ENCODE results near the gene MKNK2. TPM values are rescaled to one million over a fixed set of nuclear protein-coding genes. Genes with fewer than 3 reads are reported as not detected.

Gene MKNK2
- polyA plus RNA-seq, 4 donors: 47.6 to 101 (median 88.9) TPM

- WGBS, 3 donors: 91 to 94% (median 94%) methylated on average over 7 of the region's 7 CpGs
- FAIRE-seq: no peak
- H3K36me3 ChIP-seq (ENCODE audit: control insufficient read depth in 3 of 3, insufficient read depth in 2 of 3, low read depth in 1 of 3, low read length in 3 of 3): peaks cover 17 to 93% (median 27%) of the 10 kb centered on the region in 3 donors
Measured at GRCh38 chr19:2077398-2077797, 26.4 kb upstream of the MKNK2 start.

GRCh38 chr19:2076526-2076944 lies 25.5 kb upstream of the MKNK2 start:
- Histone ChIP-seq H3K4me3 (ENCODE audit: low read depth in 1 of 3, low read length in 3 of 3) (no peak overlapping the region), H3K4me1 (ENCODE audit: control insufficient read depth in 3 of 3, insufficient read depth in 2 of 3, low read depth in 1 of 3, low read length in 2 of 3) (no peaks in the 10 kb centered on the region), H3K27ac (ENCODE audit: low read depth in 1 of 3, low read length in 2 of 3) (no peak overlapping the region), H3K36me3 (ENCODE audit: control insufficient read depth in 3 of 3, insufficient read depth in 2 of 3, low read depth in 1 of 3, low read length in 3 of 3) (peaks cover 17 to 92% (median 28%) of the 10 kb centered on the region in 3 donors), H3K27me3 (ENCODE audit: control insufficient read depth in 3 of 3, insufficient read depth in 3 of 3, low read length in 3 of 3) (no peaks in the 10 kb centered on the region), H3K9me3 (ENCODE audit: control insufficient read depth in 2 of 2, insufficient read depth in 1 of 2, low read depth in 1 of 2, low read length in 1 of 2) (no peaks in the 10 kb centered on the region)
- 97 to 98% (median 97%) methylated on average over 32 of the region's 32 CpGs for WGBS, 3 donors
- no peak for FAIRE-seq
- no peak for DNase-seq

More at GRCh38 chr19:2077398-2077797, 26.4 kb upstream of the MKNK2 start:
- Histone ChIP-seq H3K27me3 (ENCODE audit: control insufficient read depth in 3 of 3, insufficient read depth in 3 of 3, low read length in 3 of 3) (no peaks in the 10 kb centered on the region), H3K27ac (ENCODE audit: low read depth in 1 of 3, low read length in 2 of 3) (no peak overlapping the region), H3K9me3 (ENCODE audit: control insufficient read depth in 2 of 2, insufficient read depth in 1 of 2, low read depth in 1 of 2, low read length in 1 of 2) (no peaks in the 10 kb centered on the region), H3K4me3 (ENCODE audit: low read depth in 1 of 3, low read length in 3 of 3) (no peak overlapping the region), H3K4me1 (ENCODE audit: control insufficient read depth in 3 of 3, insufficient read depth in 2 of 3, low read depth in 1 of 3, low read length in 2 of 3) (no peaks in the 10 kb centered on the region)
- DNase-seq: no peak

GRCh38 chr19:2072757-2073551 lies 21.9 kb upstream of the MKNK2 start:
- no peaks in the 10 kb centered on the region for H3K9me3 ChIP-seq (ENCODE audit: control insufficient read depth in 2 of 2, insufficient read depth in 1 of 2, low read depth in 1 of 2, low read length in 1 of 2)
- FAIRE-seq: no peak
- no peak for DNase-seq
- peaks cover 14 to 78% (median 26%) of the 10 kb centered on the region in 3 donors for H3K36me3 ChIP-seq (ENCODE audit: control insufficient read depth in 3 of 3, insufficient read depth in 2 of 3, low read depth in 1 of 3, low read length in 3 of 3)
- no peak overlapping the region for H3K4me3 ChIP-seq (ENCODE audit: low read depth in 1 of 3, low read length in 3 of 3)
- H3K4me1 ChIP-seq (ENCODE audit: control insufficient read depth in 3 of 3, insufficient read depth in 2 of 3, low read depth in 1 of 3, low read length in 2 of 3): peaks cover 0 to 4% (median 0%) of the 10 kb centered on the region in 3 donors
- no peaks in the 10 kb centered on the region for H3K27me3 ChIP-seq (ENCODE audit: control insufficient read depth in 3 of 3, insufficient read depth in 3 of 3, low read length in 3 of 3)
- no peak overlapping the region for H3K27ac ChIP-seq (ENCODE audit: low read depth in 1 of 3, low read length in 2 of 3)
- 91 to 92% (median 91%) methylated on average over 30 to 32 of the region's 32 CpGs for WGBS, 3 donors

GRCh38 chr19:2070986-2071673 lies 20.1 kb upstream of the MKNK2 start:
- Histone ChIP-seq H3K36me3 (ENCODE audit: control insufficient read depth in 3 of 3, insufficient read depth in 2 of 3, low read depth in 1 of 3, low read length in 3 of 3) (peaks cover 4 to 60% (median 18%) of the 10 kb centered on the region in 3 donors), H3K4me3 (ENCODE audit: low read depth in 1 of 3, low read length in 3 of 3) (no peak overlapping the region), H3K4me1 (ENCODE audit: control insufficient read depth in 3 of 3, insufficient read depth in 2 of 3, low read depth in 1 of 3, low read length in 2 of 3) (peaks cover 0 to 17% (median 0%) of the 10 kb centered on the region in 3 donors), H3K27ac (ENCODE audit: low read depth in 1 of 3, low read length in 2 of 3) (no peak overlapping the region), H3K9me3 (ENCODE audit: control insufficient read depth in 2 of 2, insufficient read depth in 1 of 2, low read depth in 1 of 2, low read length in 1 of 2) (no peaks in the 10 kb centered on the region), H3K27me3 (ENCODE audit: control insufficient read depth in 3 of 3, insufficient read depth in 3 of 3, low read length in 3 of 3) (no peaks in the 10 kb centered on the region)
- no peak for DNase-seq
- WGBS, 3 donors: 88 to 89% (median 89%) methylated on average over 19 of the region's 19 CpGs
- no peak for FAIRE-seq

- Histone ChIP-seq H3K4me3 (ENCODE audit: low read depth in 1 of 3, low read length in 3 of 3) (no peak overlapping the region), H3K9me3 (ENCODE audit: control insufficient read depth in 2 of 2, insufficient read depth in 1 of 2, low read depth in 1 of 2, low read length in 1 of 2) (no peaks in the 10 kb centered on the region), H3K36me3 (ENCODE audit: control insufficient read depth in 3 of 3, insufficient read depth in 2 of 3, low read depth in 1 of 3, low read length in 3 of 3) (peaks cover 4 to 53% (median 15%) of the 10 kb centered on the region in 3 donors), H3K27ac (ENCODE audit: low read depth in 1 of 3, low read length in 2 of 3) (no peak overlapping the region), H3K27me3 (ENCODE audit: control insufficient read depth in 3 of 3, insufficient read depth in 3 of 3, low read length in 3 of 3) (no peaks in the 10 kb centered on the region), H3K4me1 (ENCODE audit: control insufficient read depth in 3 of 3, insufficient read depth in 2 of 3, low read depth in 1 of 3, low read length in 2 of 3) (peaks cover 0 to 23% (median 0%) of the 10 kb centered on the region in 3 donors)
- WGBS, 3 donors: 37 to 81% (median 65%) methylated on average over 9 to 10 of the region's 10 CpGs
- DNase-seq: peak in 1 of 2 donors; percentile 68
- no peak for FAIRE-seq
Measured at GRCh38 chr19:2070436-2070827, 19.4 kb upstream of the MKNK2 start.

GRCh38 chr19:2064788-2065524 lies 13.9 kb upstream of the MKNK2 start:
- H3K4me3 ChIP-seq (ENCODE audit: low read depth in 1 of 3, low read length in 3 of 3): no peak overlapping the region
- H3K4me1 ChIP-seq (ENCODE audit: control insufficient read depth in 3 of 3, insufficient read depth in 2 of 3, low read depth in 1 of 3, low read length in 2 of 3): peaks cover 0 to 50% (median 6%) of the 10 kb centered on the region in 3 donors
- no peaks in the 10 kb centered on the region for H3K9me3 ChIP-seq (ENCODE audit: control insufficient read depth in 2 of 2, insufficient read depth in 1 of 2, low read depth in 1 of 2, low read length in 1 of 2)
- 68 to 79% (median 70%) methylated on average over 35 to 38 of the region's 38 CpGs for WGBS, 3 donors
- FAIRE-seq: no peak
- H3K27ac ChIP-seq (ENCODE audit: low read depth in 1 of 3, low read length in 2 of 3): peak overlapping the region in 2 of 3 donors; percentile 33 to 37
- no peak for DNase-seq
- H3K27me3 ChIP-seq (ENCODE audit: control insufficient read depth in 3 of 3, insufficient read depth in 3 of 3, low read length in 3 of 3): no peaks in the 10 kb centered on the region
- H3K36me3 ChIP-seq (ENCODE audit: control insufficient read depth in 3 of 3, insufficient read depth in 2 of 3, low read depth in 1 of 3, low read length in 3 of 3): peaks cover 0 to 4% (median 0%) of the 10 kb centered on the region in 3 donors

GRCh38 chr19:2064395-2064787 lies 13.3 kb upstream of the MKNK2 start:
- Histone ChIP-seq H3K27me3 (ENCODE audit: control insufficient read depth in 3 of 3, insufficient read depth in 3 of 3, low read length in 3 of 3) (no peaks in the 10 kb centered on the region), H3K4me3 (ENCODE audit: low read depth in 1 of 3, low read length in 3 of 3) (no peak overlapping the region), H3K4me1 (ENCODE audit: control insufficient read depth in 3 of 3, insufficient read depth in 2 of 3, low read depth in 1 of 3, low read length in 2 of 3) (peaks cover 0 to 53% (median 7%) of the 10 kb centered on the region in 3 donors), H3K27ac (ENCODE audit: low read depth in 1 of 3, low read length in 2 of 3) (peak overlapping the region in 2 of 3 donors; percentile 33 to 37), H3K36me3 (ENCODE audit: control insufficient read depth in 3 of 3, insufficient read depth in 2 of 3, low read depth in 1 of 3, low read length in 3 of 3) (peaks cover 0 to 4% (median 0%) of the 10 kb centered on the region in 3 donors), H3K9me3 (ENCODE audit: control insufficient read depth in 2 of 2, insufficient read depth in 1 of 2, low read depth in 1 of 2, low read length in 1 of 2) (no peaks in the 10 kb centered on the region)
- no peak for FAIRE-seq
- no peak for DNase-seq
- WGBS, 3 donors: 75 to 83% (median 81%) methylated on average over 13 of the region's 13 CpGs

GRCh38 chr19:2063824-2064223 lies 12.8 kb upstream of the MKNK2 start:
- FAIRE-seq (no peak), DNase-seq (no peak)
- peaks cover 0 to 59% (median 7%) of the 10 kb centered on the region in 3 donors for H3K4me1 ChIP-seq (ENCODE audit: control insufficient read depth in 3 of 3, insufficient read depth in 2 of 3, low read depth in 1 of 3, low read length in 2 of 3)
- H3K36me3 ChIP-seq (ENCODE audit: control insufficient read depth in 3 of 3, insufficient read depth in 2 of 3, low read depth in 1 of 3, low read length in 3 of 3): peaks cover 0 to 5% (median 0%) of the 10 kb centered on the region in 3 donors
- no peaks in the 10 kb centered on the region for H3K9me3 ChIP-seq (ENCODE audit: control insufficient read depth in 2 of 2, insufficient read depth in 1 of 2, low read depth in 1 of 2, low read length in 1 of 2)
- H3K27ac ChIP-seq (ENCODE audit: low read depth in 1 of 3, low read length in 2 of 3): no peak overlapping the region
- H3K4me3 ChIP-seq (ENCODE audit: low read depth in 1 of 3, low read length in 3 of 3): no peak overlapping the region
- 85 to 89% (median 87%) methylated on average over 8 of the region's 8 CpGs for WGBS, 3 donors
- H3K27me3 ChIP-seq (ENCODE audit: control insufficient read depth in 3 of 3, insufficient read depth in 3 of 3, low read length in 3 of 3): no peaks in the 10 kb centered on the region

All from small intestine (tissue), 7 donors.